T-helper 1 cell treated with Interleukin-12 subunit alpha and Interleukin-12 subunit beta and Interleukin-4 antibody, amounts not matched to agents 30 μg/mL and 1 μg/mL, for 36 hours (primary cell): Measurements from ENCODE around the gene IFNA21.
"Not testable (repeated sequence)": the region's sequence is repeated elsewhere in the genome, so short reads cannot be mapped to it uniquely, and the experiment has no call there.

Source experiments
- H3K27ac Mint-ChIP-seq: one replicate; pipeline ENCODE4 v1.8.0; 2021; ENCODE audit warnings: mild to moderate bottlenecking, mixed read lengths
- H3K27me3 Mint-ChIP-seq: one replicate; pipeline ENCODE4 v1.8.0; 2021; ENCODE audit warnings: low read depth, mixed read lengths
- H3K36me3 Mint-ChIP-seq: one replicate; pipeline ENCODE4 v1.8.0; 2021; ENCODE audit warnings: low read depth, mixed read lengths
- H3K4me1 Mint-ChIP-seq: one replicate; pipeline ENCODE4 v1.8.0; 2021; ENCODE audit warnings: low read depth, mixed read lengths
- H3K4me3 Mint-ChIP-seq: one replicate; pipeline ENCODE4 v1.8.0; 2021; ENCODE audit warnings: mild to moderate bottlenecking, moderate library complexity, mixed read lengths
- H3K9me3 Mint-ChIP-seq: one replicate; pipeline ENCODE4 v1.8.0; 2021; ENCODE audit warnings: mixed read lengths

Gene IFNA21

GRCh38 chr9:21165516-21165915 lies 944 bp downstream of the IFNA21 start:
- H3K9me3 Mint-ChIP-seq: no peaks in the 10 kb centered on the region
- peaks cover 2% of the 10 kb centered on the region for H3K36me3 Mint-ChIP-seq
- no peak overlapping the region for H3K4me3 Mint-ChIP-seq
- peaks cover 35% of the 10 kb centered on the region for H3K27me3 Mint-ChIP-seq
- no peak overlapping the region for H3K27ac Mint-ChIP-seq
- H3K4me1 Mint-ChIP-seq: peaks cover 21% of the 10 kb centered on the region

- peaks cover 34% of the 10 kb centered on the region for H3K4me1 Mint-ChIP-seq
- peaks cover 8% of the 10 kb centered on the region for H3K27me3 Mint-ChIP-seq
- H3K36me3 Mint-ChIP-seq: peaks cover 2% of the 10 kb centered on the region
- H3K27ac Mint-ChIP-seq: peak overlapping the region; percentile 43
- H3K4me3 Mint-ChIP-seq: peak overlapping the region; percentile 57
- H3K9me3 Mint-ChIP-seq: peaks cover 12% of the 10 kb centered on the region
These were observed 6.3 kb downstream of the IFNA21 start for GRCh38 chr9:21160178-21160577.

- H3K9me3 Mint-ChIP-seq: peaks cover 12% of the 10 kb centered on the region
- H3K4me1 Mint-ChIP-seq: peaks cover 21% of the 10 kb centered on the region
- H3K4me3 Mint-ChIP-seq: no peak overlapping the region
- H3K36me3 Mint-ChIP-seq: no peaks in the 10 kb centered on the region
- H3K27ac Mint-ChIP-seq: no peak overlapping the region
- H3K27me3 Mint-ChIP-seq: peaks cover 19% of the 10 kb centered on the region
These were observed 11.0 kb downstream of the IFNA21 start for GRCh38 chr9:21155501-21155900.

GRCh38 chr9:21154018-21154608 lies 12.3 kb downstream of the IFNA21 start:
- H3K27ac Mint-ChIP-seq: no peak overlapping the region

GRCh38 chr9:21153336-21154017 lies 13.0 kb downstream of the IFNA21 start:
- peaks cover 18% of the 10 kb centered on the region for H3K27me3 Mint-ChIP-seq
- H3K4me3 Mint-ChIP-seq: no peak overlapping the region
- H3K27ac Mint-ChIP-seq: no peak overlapping the region
- H3K9me3 Mint-ChIP-seq: peaks cover 18% of the 10 kb centered on the region
- H3K36me3 Mint-ChIP-seq: peaks cover under 1% of the 10 kb centered on the region
- peaks cover 12% of the 10 kb centered on the region for H3K4me1 Mint-ChIP-seq

More at GRCh38 chr9:21154018-21154608, 12.3 kb downstream of the IFNA21 start:
- Mint-ChIP-seq H3K27me3 (peaks cover 18% of the 10 kb centered on the region), H3K4me3 (no peak overlapping the region), H3K9me3 (peaks cover 13% of the 10 kb centered on the region), H3K36me3 (no peaks in the 10 kb centered on the region), H3K4me1 (peaks cover 13% of the 10 kb centered on the region)

- Mint-ChIP-seq H3K4me1 (peaks cover 24% of the 10 kb centered on the region), H3K4me3 (peak overlapping the region; percentile 28), H3K36me3 (peaks cover 20% of the 10 kb centered on the region), H3K9me3 (peaks cover 37% of the 10 kb centered on the region), H3K27ac (peak overlapping the region; percentile 76), H3K27me3 (peaks cover 14% of the 10 kb centered on the region)
These were observed 21.9 kb downstream of the IFNA21 start for GRCh38 chr9:21144603-21145002.

- H3K27ac Mint-ChIP-seq: peak within 1 kb of the TSS; percentile 46
- H3K27me3 Mint-ChIP-seq: peaks cover 11% of the 10 kb centered on the region
- H3K9me3 Mint-ChIP-seq: peaks cover 16% of the 10 kb centered on the region
- no peak within 1 kb of the TSS for H3K4me3 Mint-ChIP-seq
- H3K36me3 Mint-ChIP-seq: peaks cover 17% of the 10 kb centered on the region
- H3K4me1 Mint-ChIP-seq: peaks cover 24% of the 10 kb centered on the region
These were observed 25.0 kb downstream of the IFNA21 start, which contains the start of gene IFNW1 for GRCh38 chr9:21141427-21141882. IFNW1 (minus strand) TSS chr9:21141832; CDS start chr9:21141570, 262 bp downstream.

- H3K36me3 Mint-ChIP-seq: peaks cover 5% of the 10 kb centered on the region
These were observed 29.4 kb downstream of the IFNA21 start for GRCh38 chr9:21137020-21137419.

GRCh38 chr9:21135736-21136135 lies 30.7 kb downstream of the IFNA21 start:
- H3K27me3 Mint-ChIP-seq: peaks cover 25% of the 10 kb centered on the region
- no peaks in the 10 kb centered on the region for H3K36me3 Mint-ChIP-seq
- H3K4me3 Mint-ChIP-seq: no peak overlapping the region
- H3K27ac Mint-ChIP-seq: no peak overlapping the region
- H3K9me3 Mint-ChIP-seq: no peaks in the 10 kb centered on the region
- H3K4me1 Mint-ChIP-seq: no peaks in the 10 kb centered on the region

More at GRCh38 chr9:21137020-21137419, 29.4 kb downstream of the IFNA21 start:
- Mint-ChIP-seq H3K27me3 (peaks cover 25% of the 10 kb centered on the region), H3K27ac (no peak overlapping the region), H3K4me1 (peaks cover 9% of the 10 kb centered on the region), H3K9me3 (no peaks in the 10 kb centered on the region), H3K4me3 (no peak overlapping the region)

- H3K27me3 Mint-ChIP-seq: peaks cover 41% of the 10 kb centered on the region
- peak overlapping the region; percentile 39 for H3K27ac Mint-ChIP-seq
- not testable (repeated sequence) for H3K4me3 Mint-ChIP-seq, H3K4me1 Mint-ChIP-seq, H3K36me3 Mint-ChIP-seq
- peaks cover 12% of the 10 kb centered on the region for H3K9me3 Mint-ChIP-seq
These were observed 38.3 kb downstream of the IFNA21 start for GRCh38 chr9:21128186-21128585.

- Mint-ChIP-seq H3K27ac (no peak overlapping the region), H3K36me3 (no peaks in the 10 kb centered on the region), H3K9me3 (peaks cover 5% of the 10 kb centered on the region), H3K4me3 (no peak overlapping the region), H3K4me1 (no peaks in the 10 kb centered on the region), H3K27me3 (peaks cover 45% of the 10 kb centered on the region)
These were observed 44.7 kb downstream of the IFNA21 start for GRCh38 chr9:21121595-21122251.

GRCh38 chr9:21121079-21121478 lies 45.4 kb downstream of the IFNA21 start:
- Mint-ChIP-seq H3K27ac (no peak overlapping the region), H3K9me3 (no peaks in the 10 kb centered on the region), H3K27me3 (peaks cover 44% of the 10 kb centered on the region), H3K36me3 (no peaks in the 10 kb centered on the region), H3K4me3 (no peak overlapping the region), H3K4me1 (no peaks in the 10 kb centered on the region)

- no peak overlapping the region for H3K27ac Mint-ChIP-seq
- peaks cover 42% of the 10 kb centered on the region for H3K27me3 Mint-ChIP-seq
- no peaks in the 10 kb centered on the region for H3K4me1 Mint-ChIP-seq
- H3K9me3 Mint-ChIP-seq: no peaks in the 10 kb centered on the region
- H3K4me3 Mint-ChIP-seq: no peak overlapping the region
- H3K36me3 Mint-ChIP-seq: no peaks in the 10 kb centered on the region
These were observed 47.2 kb downstream of the IFNA21 start for GRCh38 chr9:21119093-21119770.
